MV-4-11 (cell line): ENCODE data around the gene CEACAM19.
A peak's percentile ranks its signal among the peaks of the same experiment; 100 is the strongest.
"Not testable (repeated sequence)": the region's sequence is repeated elsewhere in the genome, so short reads cannot be mapped to it uniquely, and the experiment has no call there.

ENCODE experiments used
- DNase-seq: peaks from one replicate; lab custom pipeline; 2025; lab: John Stamatoyannopoulos, UW

The CEACAM19 gene

GRCh38 chr19:44671400-44671799 is at the start of gene CEACAM19:
Gene CEACAM19, plus strand, starts transcription at chr19:44671482. Its CDS starts 450 bp downstream, at chr19:44671932.
- no peak for DNase-seq

- peak; percentile 39 for DNase-seq
Observed at GRCh38 chr19:44623080-44623479, 48.2 kb upstream of the CEACAM19 start.

GRCh38 chr19:44623626-44624025 is 47.7 kb upstream of the CEACAM19 start:
- no peak for DNase-seq

GRCh38 chr19:44624840-44625354 is 46.4 kb upstream of the CEACAM19 start:
- DNase-seq: no peak

GRCh38 chr19:44625637-44626036 is 45.6 kb upstream of the CEACAM19 start:
- DNase-seq: not testable (repeated sequence)

- no peak for DNase-seq
Observed at GRCh38 chr19:44626048-44626624, 45.1 kb upstream of the CEACAM19 start.

GRCh38 chr19:44627631-44628030 is 43.7 kb upstream of the CEACAM19 start:
- no peak for DNase-seq

- no peak for DNase-seq
Observed at GRCh38 chr19:44628793-44629192, 42.5 kb upstream of the CEACAM19 start.

GRCh38 chr19:44631611-44632010 is 39.7 kb upstream of the CEACAM19 start:
- not testable (repeated sequence) for DNase-seq

- not testable (repeated sequence) for DNase-seq
Observed at GRCh38 chr19:44634058-44634457, 37.2 kb upstream of the CEACAM19 start.

- DNase-seq: no peak
Observed at GRCh38 chr19:44634785-44635184, 36.5 kb upstream of the CEACAM19 start.

GRCh38 chr19:44635581-44636438 is 35.5 kb upstream of the CEACAM19 start:
- peak; percentile 92 for DNase-seq

- DNase-seq: no peak
Observed at GRCh38 chr19:44636439-44637389, 34.6 kb upstream of the CEACAM19 start.

GRCh38 chr19:44637390-44637764 is 33.9 kb upstream of the CEACAM19 start:
- no peak for DNase-seq

GRCh38 chr19:44640518-44640917 is 30.8 kb upstream of the CEACAM19 start:
- peak; percentile 33 for DNase-seq

GRCh38 chr19:44641501-44642265 is 29.6 kb upstream of the CEACAM19 start:
- no peak for DNase-seq

GRCh38 chr19:44642377-44642776 is 28.9 kb upstream of the CEACAM19 start:
- no peak for DNase-seq

GRCh38 chr19:44643605-44644401 is 27.5 kb upstream of the CEACAM19 start, which contains the start of gene PVR:
Gene PVR, plus strand, starts transcription at chr19:44643910. Its CDS starts 187 bp downstream, at chr19:44644097.
- DNase-seq: peak; percentile 63

GRCh38 chr19:44644402-44645016 is 26.8 kb upstream of the CEACAM19 start:
- DNase-seq: no peak
